Measurements from ENCODE around the gene NEUROG1. TPM values are rescaled to one million over a fixed set of nuclear protein-coding genes. Genes with fewer than 3 reads are reported as not detected.

The NEUROG1 gene
- total and polyA plus RNA-seq, 2 experiments from 2014 or later: not detected

DNA sequence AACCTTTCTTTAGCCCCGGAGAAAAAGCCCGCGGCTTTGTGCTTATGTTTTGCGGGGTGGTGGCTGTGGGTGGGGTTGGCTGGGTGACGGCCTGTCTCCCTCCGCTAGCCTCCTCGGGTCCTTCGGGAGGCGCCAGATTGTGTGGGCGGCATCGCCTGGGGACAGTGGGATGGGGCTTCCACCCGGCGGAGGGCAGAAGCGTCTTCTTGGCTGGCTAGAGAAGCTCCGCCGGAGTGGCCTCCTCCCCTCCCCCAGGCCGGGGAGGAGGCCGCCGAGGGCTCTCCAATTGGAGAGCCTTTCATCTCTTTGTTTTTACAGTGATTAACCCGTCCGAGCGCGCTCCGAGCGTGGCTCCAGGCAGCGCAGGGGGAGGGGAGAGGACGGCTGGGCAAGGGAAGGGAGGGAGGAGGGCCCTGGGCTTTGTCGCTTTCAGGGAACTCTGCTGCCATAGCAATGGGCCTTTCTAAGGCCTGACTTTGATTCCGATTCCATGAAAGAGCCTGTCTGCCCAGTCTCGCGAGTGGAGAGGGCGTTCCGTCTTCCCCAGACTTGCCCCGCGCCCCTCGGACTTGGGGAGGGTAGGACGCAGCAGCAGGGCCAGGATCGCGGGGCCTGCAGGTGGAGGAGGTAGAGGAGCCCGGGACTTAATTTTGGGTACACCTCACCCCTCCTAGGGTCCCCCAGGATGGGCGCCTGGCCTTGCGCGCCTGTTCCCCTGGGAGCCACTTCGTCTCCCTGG, 46.9 kb downstream of the NEUROG1 start:
- H3K4me3 ChIP-seq: peak overlapping the region; percentile 21
- H3K27me3 ChIP-seq: peaks cover 98% of the 10 kb centered on the region
- H3K4me1 ChIP-seq (ENCODE audit: low read depth): no peaks in the 10 kb centered on the region
- no peaks in the 10 kb centered on the region for H3K36me3 ChIP-seq
- peak; percentile 67 to 79 for DNase-seq (ENCODE audit: low read depth in 1 of 2, low spot score in 1 of 2)
- H3K27ac ChIP-seq: no peak overlapping the region
- TF ChIP-seq, protein P1, sequence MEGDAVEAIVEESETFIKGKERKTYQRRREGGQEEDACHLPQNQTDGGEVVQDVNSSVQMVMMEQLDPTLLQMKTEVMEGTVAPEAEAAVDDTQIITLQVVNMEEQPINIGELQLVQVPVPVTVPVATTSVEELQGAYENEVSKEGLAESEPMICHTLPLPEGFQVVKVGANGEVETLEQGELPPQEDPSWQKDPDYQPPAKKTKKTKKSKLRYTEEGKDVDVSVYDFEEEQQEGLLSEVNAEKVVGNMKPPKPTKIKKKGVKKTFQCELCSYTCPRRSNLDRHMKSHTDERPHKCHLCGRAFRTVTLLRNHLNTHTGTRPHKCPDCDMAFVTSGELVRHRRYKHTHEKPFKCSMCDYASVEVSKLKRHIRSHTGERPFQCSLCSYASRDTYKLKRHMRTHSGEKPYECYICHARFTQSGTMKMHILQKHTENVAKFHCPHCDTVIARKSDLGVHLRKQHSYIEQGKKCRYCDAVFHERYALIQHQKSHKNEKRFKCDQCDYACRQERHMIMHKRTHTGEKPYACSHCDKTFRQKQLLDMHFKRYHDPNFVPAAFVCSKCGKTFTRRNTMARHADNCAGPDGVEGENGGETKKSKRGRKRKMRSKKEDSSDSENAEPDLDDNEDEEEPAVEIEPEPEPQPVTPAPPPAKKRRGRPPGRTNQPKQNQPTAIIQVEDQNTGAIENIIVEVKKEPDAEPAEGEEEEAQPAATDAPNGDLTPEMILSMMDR (IDR thresholded peaks at IDR 0.05; ENCODE audit: low read depth, low read length): no peak
- no peaks in the 10 kb centered on the region for H3K9me3 ChIP-seq (ENCODE audit: low read depth)

DNA sequence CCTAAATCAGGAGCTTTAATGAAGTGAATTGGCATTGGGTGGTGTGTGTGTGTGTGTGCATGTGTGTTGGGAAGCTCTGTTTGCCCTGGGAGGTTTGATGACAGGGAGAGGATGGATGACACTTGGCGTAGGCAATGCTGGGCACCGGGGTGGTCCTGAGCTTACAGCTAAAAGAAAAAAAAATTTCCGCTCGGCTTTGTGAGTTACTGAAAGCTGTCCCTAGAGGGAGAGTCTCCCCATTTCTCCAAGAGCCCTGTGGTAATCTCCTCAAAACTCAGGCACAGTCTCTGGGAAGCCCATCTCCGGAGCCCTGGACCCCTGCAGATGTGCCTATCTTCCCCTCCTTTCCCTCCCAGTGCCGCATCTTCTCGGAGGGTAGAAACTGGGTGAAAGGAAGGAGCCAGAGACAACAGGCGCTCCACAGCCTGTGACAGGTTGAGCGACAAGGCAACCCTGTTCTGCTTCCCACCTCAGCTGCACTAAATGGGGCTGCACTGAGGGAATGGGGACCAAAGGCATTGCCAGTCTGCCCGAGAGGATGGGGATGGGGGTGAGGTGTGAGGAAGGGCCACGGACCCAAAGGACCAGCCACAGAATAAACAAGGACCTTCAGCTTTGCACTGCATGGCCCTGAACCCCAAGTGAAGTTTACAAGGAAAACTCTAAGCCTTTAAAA, 47.8 kb downstream of the NEUROG1 start:
- no peaks in the 10 kb centered on the region for H3K4me1 ChIP-seq (ENCODE audit: low read depth)
- no peaks in the 10 kb centered on the region for H3K36me3 ChIP-seq
- TF ChIP-seq, protein P1 (IDR thresholded peaks at IDR 0.05; ENCODE audit: low read depth, low read length): no peak
- H3K27me3 ChIP-seq: peaks cover 98% of the 10 kb centered on the region
- H3K4me3 ChIP-seq: no peak overlapping the region
- H3K27ac ChIP-seq: no peak overlapping the region
- no peaks in the 10 kb centered on the region for H3K9me3 ChIP-seq (ENCODE audit: low read depth)
- no peak for DNase-seq (ENCODE audit: low read depth in 1 of 2, low spot score in 1 of 2)

DNA sequence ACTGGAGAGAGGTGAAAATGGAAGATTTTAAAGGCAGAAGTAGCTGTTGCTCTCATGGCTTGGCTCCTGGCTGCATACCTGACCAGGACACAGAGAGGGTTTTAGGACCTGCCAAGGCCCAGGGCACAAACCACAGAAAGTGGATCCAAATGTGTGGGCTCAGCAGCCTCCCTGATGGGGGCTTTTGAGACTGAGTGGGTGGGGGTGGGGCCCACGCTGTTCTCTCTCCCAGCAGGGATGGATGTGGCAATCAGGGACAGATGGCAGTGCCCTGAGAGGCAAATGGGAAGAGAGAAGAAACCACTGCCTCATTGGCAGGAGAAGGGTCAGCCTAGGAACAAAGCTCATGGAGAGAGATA, 48.7 kb downstream of the NEUROG1 start:
- no peak overlapping the region for H3K4me3 ChIP-seq
- no peaks in the 10 kb centered on the region for H3K36me3 ChIP-seq
- no peak for DNase-seq (ENCODE audit: low read depth in 1 of 2, low spot score in 1 of 2)
- H3K4me1 ChIP-seq (ENCODE audit: low read depth): no peaks in the 10 kb centered on the region
- H3K27me3 ChIP-seq: peaks cover 98% of the 10 kb centered on the region
- TF ChIP-seq, protein P1 (IDR thresholded peaks at IDR 0.05; ENCODE audit: low read depth, low read length): no peak
- H3K27ac ChIP-seq: no peak overlapping the region
- no peaks in the 10 kb centered on the region for H3K9me3 ChIP-seq (ENCODE audit: low read depth)

DNA sequence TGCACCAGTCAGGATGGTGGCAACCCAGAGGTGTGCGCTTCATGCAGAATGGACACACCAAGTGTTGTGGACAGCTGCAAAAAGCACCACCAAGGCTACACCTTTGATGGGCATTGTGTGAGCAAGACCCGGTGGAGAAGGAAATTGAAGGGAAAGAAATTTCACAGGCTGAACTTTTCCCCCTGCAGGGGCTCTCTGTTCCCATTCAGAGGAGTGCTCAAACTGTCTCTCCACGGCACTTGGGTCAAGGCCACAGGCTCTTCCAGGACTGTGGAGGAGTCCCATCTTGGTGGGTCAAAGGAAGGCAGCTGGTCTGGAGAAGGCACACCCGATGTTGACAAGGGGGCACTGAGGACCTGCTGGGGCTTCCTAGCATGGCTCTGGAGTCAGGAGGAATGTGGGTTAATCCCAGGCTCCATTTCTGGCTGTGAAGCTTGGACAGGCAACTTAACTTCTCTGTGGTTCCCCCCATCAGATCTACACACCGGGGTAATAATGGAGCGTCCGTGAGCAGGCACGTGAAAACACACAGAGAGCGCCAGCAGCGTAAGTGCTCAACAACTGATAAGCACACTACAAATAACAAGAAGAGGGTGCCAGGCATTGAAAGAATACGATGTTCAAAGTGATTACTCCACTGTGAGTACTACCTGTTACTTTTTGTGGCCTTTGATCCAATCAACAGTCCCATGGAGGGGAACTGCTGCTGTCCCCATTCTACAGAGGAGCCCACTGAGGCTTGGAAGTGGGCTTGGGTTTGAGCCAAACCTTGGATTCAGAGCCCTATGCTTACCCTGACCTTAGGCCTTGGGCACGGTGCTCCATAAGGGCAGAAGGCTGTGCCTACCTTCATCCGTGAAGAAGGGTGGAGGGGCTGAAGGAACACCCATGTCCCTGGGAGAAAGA, 49.4 kb downstream of the NEUROG1 start:
- no peak for DNase-seq (ENCODE audit: low read depth in 1 of 2, low spot score in 1 of 2)
- no peaks in the 10 kb centered on the region for H3K4me1 ChIP-seq (ENCODE audit: low read depth)
- TF ChIP-seq, protein P1 (IDR thresholded peaks at IDR 0.05; ENCODE audit: low read depth, low read length): no peak
- H3K4me3 ChIP-seq: no peak overlapping the region
- H3K27ac ChIP-seq: no peak overlapping the region
- H3K27me3 ChIP-seq: peaks cover 98% of the 10 kb centered on the region
- no peaks in the 10 kb centered on the region for H3K36me3 ChIP-seq
- H3K9me3 ChIP-seq (ENCODE audit: low read depth): no peaks in the 10 kb centered on the region

- TF ChIP-seq, protein P1 (IDR thresholded peaks at IDR 0.05; ENCODE audit: low read depth, low read length): no peak
- peaks cover 94% of the 10 kb centered on the region for H3K27me3 ChIP-seq
- no peak overlapping the region for H3K27ac ChIP-seq
- H3K36me3 ChIP-seq: no peaks in the 10 kb centered on the region
- peak in 1 of 2 donors; percentile 30 for DNase-seq (ENCODE audit: low read depth in 1 of 2, low spot score in 1 of 2)
- no peak overlapping the region for H3K4me3 ChIP-seq
- H3K9me3 ChIP-seq (ENCODE audit: low read depth): no peaks in the 10 kb centered on the region
- no peaks in the 10 kb centered on the region for H3K4me1 ChIP-seq (ENCODE audit: low read depth)
Observed at GRCh38 chr5:135484674-135485086, 51.1 kb downstream of the NEUROG1 start.
